Measurements from ENCODE around the gene CCDC194.

CCDC194 gene

GRCh38 chr19:17394891-17395415, 957 bp upstream of the CCDC194 start:
- Mint-ChIP-seq H3K9me3 (no peaks in the 10 kb centered on the region), H3K27ac (peak overlapping the region; percentile 46), H3K27me3 (peaks cover 3% of the 10 kb centered on the region), H3K36me3 (ENCODE audit: low read depth) (peaks cover 2% of the 10 kb centered on the region), H3K4me1 (peaks cover 27% of the 10 kb centered on the region), H3K4me3 (peak overlapping the region; percentile 34)
- ATAC-seq (peak; percentile 39), DNase-seq (peak; percentile 87)

- peaks cover 3% of the 10 kb centered on the region for H3K27me3 Mint-ChIP-seq
- H3K27ac Mint-ChIP-seq = no peak overlapping the region
- H3K36me3 Mint-ChIP-seq (ENCODE audit: low read depth) = peaks cover 2% of the 10 kb centered on the region
- H3K4me3 Mint-ChIP-seq = no peak overlapping the region
- no peaks in the 10 kb centered on the region for H3K9me3 Mint-ChIP-seq
- DNase-seq (no peak), ATAC-seq (no peak)
- H3K4me1 Mint-ChIP-seq = peaks cover 27% of the 10 kb centered on the region
Measured at GRCh38 chr19:17393002-17393401, 994 bp downstream of the CCDC194 start.

DNA sequence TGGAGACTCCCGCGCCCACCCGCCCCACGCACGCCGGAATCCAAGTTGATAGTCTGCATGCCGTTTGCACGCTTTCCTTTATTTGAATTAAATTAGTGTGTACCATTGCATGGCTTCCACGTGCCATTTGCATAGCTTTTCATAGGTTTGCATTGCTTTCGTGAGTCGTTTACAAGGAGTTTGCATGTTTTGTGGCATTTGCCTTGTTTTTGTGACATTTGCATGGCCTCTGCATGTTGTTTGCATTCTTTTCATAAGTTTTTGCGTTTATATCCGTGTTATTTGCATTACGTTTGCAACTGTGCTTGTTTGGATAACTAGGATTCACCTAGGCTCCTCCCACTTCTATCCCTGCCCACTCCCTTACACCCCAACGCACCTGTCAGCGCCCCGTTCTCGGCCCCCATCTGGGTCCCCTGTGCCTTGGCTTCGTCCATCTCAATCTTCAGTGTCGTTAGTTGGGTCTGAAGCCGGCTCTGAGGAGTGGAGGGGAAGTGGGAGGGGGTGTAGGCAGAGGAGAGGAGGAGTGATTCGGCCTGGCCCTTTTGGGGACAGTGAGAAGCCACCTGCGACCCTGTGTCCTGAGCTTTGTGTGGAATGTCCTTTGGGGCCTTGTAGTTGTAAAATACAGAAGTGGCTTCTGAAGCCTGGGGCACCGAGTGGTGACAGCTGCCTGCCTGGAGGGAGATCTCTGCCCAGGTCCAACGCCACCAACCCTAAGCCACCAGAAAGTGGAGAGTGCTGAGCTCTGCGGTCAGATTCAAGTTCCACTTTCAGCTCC, 2.4 kb downstream of the CCDC194 start:
- Mint-ChIP-seq H3K4me3 (peak overlapping the region; percentile 81), H3K36me3 (ENCODE audit: low read depth) (no peaks in the 10 kb centered on the region), H3K9me3 (no peaks in the 10 kb centered on the region), H3K27me3 (peaks cover 3% of the 10 kb centered on the region), H3K27ac (no peak overlapping the region), H3K4me1 (peaks cover 27% of the 10 kb centered on the region)
- no peak for DNase-seq
- ATAC-seq = no peak

DNA sequence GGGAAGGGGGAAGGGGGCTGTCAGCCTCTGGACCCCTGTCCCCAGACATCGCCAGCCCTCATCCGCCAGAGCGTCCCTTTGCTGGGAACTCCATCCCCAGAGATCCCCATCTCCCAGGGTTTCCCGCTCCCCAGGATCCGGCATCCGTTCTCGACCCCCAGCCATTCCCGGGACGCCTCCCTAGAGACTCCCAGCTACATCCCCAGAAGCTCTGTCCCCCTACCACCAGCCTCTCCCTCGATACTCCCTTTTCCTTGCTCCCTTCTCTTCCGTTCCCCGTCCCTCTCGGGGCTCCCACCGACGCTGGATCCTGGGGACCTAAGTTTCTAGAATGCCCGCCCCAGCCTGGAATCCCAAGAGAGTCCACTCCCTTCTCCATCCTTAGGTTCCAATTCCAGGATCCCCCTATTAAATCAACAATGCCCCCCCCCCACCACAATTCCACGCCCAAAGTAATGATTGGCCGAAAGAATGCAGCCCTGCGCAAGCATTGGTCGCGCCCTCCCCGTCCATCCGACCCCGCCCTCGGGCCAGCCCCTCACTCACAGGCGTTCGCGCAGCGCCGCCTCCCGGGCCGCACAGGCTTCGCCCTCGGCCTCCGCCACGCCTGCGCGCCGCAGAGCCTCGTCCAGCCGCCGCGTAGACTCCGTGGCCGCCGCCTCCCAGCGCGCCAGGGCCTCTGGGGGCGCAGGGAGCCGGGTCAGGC, 3.2 kb downstream of the CCDC194 start:
- ATAC-seq = peak; percentile 97
- H3K27ac Mint-ChIP-seq = peak overlapping the region; percentile 56
- peak; percentile 95 for DNase-seq
- peak overlapping the region; percentile 81 for H3K4me3 Mint-ChIP-seq
- peaks cover 27% of the 10 kb centered on the region for H3K4me1 Mint-ChIP-seq
- H3K27me3 Mint-ChIP-seq = peaks cover 3% of the 10 kb centered on the region
- H3K36me3 Mint-ChIP-seq (ENCODE audit: low read depth) = no peaks in the 10 kb centered on the region
- H3K9me3 Mint-ChIP-seq = no peaks in the 10 kb centered on the region

- H3K27me3 Mint-ChIP-seq = peaks cover 3% of the 10 kb centered on the region
- peak overlapping the region; percentile 81 for H3K4me3 Mint-ChIP-seq
- DNase-seq (no peak), ATAC-seq (no peak)
- H3K36me3 Mint-ChIP-seq (ENCODE audit: low read depth) = no peaks in the 10 kb centered on the region
- no peaks in the 10 kb centered on the region for H3K9me3 Mint-ChIP-seq
- H3K27ac Mint-ChIP-seq = no peak overlapping the region
- peaks cover 24% of the 10 kb centered on the region for H3K4me1 Mint-ChIP-seq
Measured at GRCh38 chr19:17389957-17390664, 3.9 kb downstream of the CCDC194 start.

GRCh38 chr19:17389288-17389687, 4.7 kb downstream of the CCDC194 start:
- Mint-ChIP-seq H3K4me1 (peaks cover 18% of the 10 kb centered on the region), H3K36me3 (ENCODE audit: low read depth) (no peaks in the 10 kb centered on the region), H3K9me3 (no peaks in the 10 kb centered on the region), H3K27me3 (peaks cover 3% of the 10 kb centered on the region), H3K4me3 (no peak overlapping the region), H3K27ac (no peak overlapping the region)
- DNase-seq = no peak
- ATAC-seq = no peak

DNA sequence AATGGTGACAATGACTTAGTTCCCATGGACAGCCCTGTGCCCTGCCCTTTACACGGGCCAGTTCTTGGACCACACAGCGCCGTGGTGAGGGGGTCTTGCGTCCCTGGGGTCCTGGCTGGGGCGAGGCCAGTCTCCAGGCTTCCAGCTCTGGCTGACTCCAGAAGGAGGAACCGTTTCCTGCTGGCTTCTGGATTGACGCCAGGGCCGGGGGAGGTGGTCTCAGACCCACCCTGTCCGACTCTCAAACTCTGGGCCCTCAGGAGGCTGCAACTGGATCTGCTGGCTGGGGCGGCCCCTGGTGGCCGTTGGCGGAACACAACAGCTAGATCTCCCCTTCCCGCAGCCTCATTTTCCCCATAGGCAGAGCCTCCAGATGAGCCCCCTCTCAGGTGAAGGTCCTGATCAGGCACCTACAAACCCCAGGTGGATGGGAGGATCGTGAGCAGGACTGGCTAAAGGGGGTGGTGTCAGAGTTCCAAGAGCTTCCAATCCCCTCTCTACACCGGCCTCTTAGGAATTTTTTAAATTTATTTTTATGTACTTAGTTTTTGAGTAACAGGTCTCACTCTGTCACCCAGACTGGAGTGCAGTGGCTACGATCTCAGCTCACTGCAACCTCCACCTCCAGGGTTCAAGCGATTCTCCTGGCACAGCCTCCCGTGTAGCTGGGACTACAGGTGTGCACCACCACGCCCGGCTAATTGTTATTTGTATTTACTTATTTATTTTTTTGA, 8.0 kb downstream of the CCDC194 start:
- ATAC-seq (peak; percentile 23), DNase-seq (peak; percentile 75)
- peaks cover 3% of the 10 kb centered on the region for H3K27me3 Mint-ChIP-seq
- H3K27ac Mint-ChIP-seq = no peak overlapping the region
- no peaks in the 10 kb centered on the region for H3K9me3 Mint-ChIP-seq
- peaks cover 16% of the 10 kb centered on the region for H3K4me1 Mint-ChIP-seq
- H3K36me3 Mint-ChIP-seq (ENCODE audit: low read depth) = no peaks in the 10 kb centered on the region
- no peak overlapping the region for H3K4me3 Mint-ChIP-seq

DNA sequence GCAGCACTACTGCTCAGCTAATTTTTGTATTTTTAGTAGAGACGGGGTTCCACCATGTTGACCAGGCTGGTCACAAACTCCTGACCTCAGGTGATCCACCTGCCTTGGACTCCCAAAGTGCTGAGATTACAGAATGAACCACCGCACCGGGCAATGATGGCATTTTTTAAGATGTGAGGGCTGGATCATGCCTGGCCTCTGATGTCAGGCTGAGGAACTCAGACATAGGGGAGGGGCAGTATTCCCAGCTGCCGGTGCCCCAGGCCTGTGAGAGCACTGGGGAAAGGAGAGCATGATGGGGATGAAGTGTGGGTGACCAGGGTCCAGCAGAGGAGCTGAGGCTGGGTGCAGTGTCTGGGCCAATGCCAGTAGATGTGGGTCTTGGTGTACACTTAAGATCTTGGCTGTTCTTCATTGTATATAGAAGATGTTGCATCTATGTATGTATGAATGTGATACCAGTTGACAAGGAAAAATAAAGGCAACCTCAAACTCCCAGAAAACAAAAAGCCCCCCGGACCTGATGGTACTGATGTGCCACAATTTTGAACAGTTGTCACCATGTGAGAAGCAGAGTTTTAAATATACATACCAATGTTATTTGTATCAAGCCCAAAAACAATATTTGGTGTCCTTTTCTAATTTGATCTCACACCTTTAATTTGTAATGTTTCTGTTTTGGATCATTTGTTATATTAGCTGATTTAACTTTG, 13.4 kb downstream of the CCDC194 start:
- Mint-ChIP-seq H3K27ac (no peak overlapping the region), H3K27me3 (peaks cover 4% of the 10 kb centered on the region), H3K9me3 (no peaks in the 10 kb centered on the region), H3K4me1 (peaks cover 13% of the 10 kb centered on the region), H3K4me3 (no peak overlapping the region), H3K36me3 (ENCODE audit: low read depth) (peaks cover 2% of the 10 kb centered on the region)
- no peak for ATAC-seq
- DNase-seq = no peak

DNA sequence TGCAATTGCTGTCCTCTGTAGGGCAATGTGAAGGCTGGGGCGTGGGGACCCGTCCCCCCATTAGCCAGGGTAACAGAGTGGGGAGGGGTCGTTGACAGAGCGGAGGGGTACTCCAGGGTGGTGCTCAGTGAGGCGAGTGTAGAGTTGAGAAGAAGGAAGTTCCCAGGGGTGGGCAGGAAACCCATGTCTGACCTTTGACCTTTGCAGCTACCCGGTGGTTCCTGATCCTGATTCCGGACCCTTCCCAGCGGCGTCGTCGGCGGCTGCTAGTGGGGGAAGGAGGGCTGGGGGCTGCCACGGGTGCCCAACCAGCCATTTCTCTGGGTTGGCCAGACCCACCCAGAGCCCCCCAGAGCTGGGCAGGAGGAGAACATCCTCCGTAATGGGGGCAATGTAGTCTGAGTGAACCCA, 14.8 kb downstream of the CCDC194 start:
- Mint-ChIP-seq H3K4me3 (no peak overlapping the region), H3K36me3 (ENCODE audit: low read depth) (peaks cover 2% of the 10 kb centered on the region), H3K27ac (no peak overlapping the region), H3K27me3 (peaks cover 4% of the 10 kb centered on the region), H3K4me1 (peaks cover 13% of the 10 kb centered on the region), H3K9me3 (no peaks in the 10 kb centered on the region)
- ATAC-seq (no peak), DNase-seq (no peak)

DNA sequence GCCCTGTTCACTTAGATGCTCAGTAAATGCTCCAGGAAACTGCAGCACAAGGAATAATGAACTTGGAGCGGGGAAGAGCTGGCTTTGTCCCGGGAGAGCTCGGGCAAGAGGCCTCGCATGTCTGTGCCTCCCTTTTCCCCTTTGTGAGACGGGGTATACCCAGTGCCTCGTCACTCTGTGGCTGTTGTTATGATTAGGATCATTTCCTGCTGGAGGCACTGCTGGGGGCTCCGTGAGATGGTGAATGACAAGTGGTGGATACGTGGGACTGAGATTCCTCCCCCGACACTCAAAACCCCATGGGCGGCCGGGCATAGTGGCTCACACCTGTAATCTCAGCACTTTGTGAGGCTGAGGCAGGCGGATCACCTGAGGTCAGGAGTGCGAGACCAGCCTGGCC, 15.7 kb downstream of the CCDC194 start:
- H3K27me3 Mint-ChIP-seq = peaks cover 6% of the 10 kb centered on the region
- no peak overlapping the region for H3K27ac Mint-ChIP-seq
- H3K9me3 Mint-ChIP-seq = no peaks in the 10 kb centered on the region
- H3K36me3 Mint-ChIP-seq (ENCODE audit: low read depth) = peaks cover 2% of the 10 kb centered on the region
- ATAC-seq = no peak
- H3K4me1 Mint-ChIP-seq = peaks cover 12% of the 10 kb centered on the region
- DNase-seq = no peak
- no peak overlapping the region for H3K4me3 Mint-ChIP-seq

GRCh38 chr19:17376935-17377600, 16.9 kb downstream of the CCDC194 start, which contains the start of gene PLVAP:
TSS of gene PLVAP (minus strand) at chr19:17377342. CDS start at chr19:17377288, 54 bp downstream.
- Mint-ChIP-seq H3K36me3 (ENCODE audit: low read depth) (peaks cover 2% of the 10 kb centered on the region), H3K27me3 (peaks cover 6% of the 10 kb centered on the region), H3K4me3 (no peak within 1 kb of the TSS), H3K27ac (no peak within 1 kb of the TSS), H3K4me1 (peaks cover 2% of the 10 kb centered on the region), H3K9me3 (no peaks in the 10 kb centered on the region)
- no peak for DNase-seq
- no peak for ATAC-seq

DNA sequence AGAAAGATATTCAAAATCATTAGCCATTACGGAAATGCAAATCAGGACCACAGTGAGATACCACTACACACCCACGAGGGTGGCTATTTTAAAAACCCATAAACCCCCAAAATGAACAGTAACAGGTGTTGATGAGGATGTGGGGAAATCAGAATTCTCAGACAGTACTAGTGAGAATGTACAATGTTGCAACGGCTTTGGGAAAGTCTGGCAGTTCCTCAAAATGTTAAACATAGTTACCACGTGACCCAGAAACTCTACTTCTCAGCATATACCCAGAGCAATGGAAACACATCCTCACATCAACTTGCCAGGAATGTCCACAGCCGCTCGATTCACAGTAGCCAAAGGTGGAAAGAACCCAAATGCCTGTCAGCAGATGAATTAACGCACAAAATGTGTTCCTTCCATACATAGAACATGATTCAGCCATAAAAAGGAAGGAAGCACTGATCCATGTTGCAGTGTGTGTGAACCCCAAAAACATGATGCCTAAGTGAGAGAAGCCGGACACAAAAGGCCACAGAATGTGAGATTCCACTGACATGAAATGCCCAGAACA, 23.9 kb downstream of the CCDC194 start:
- ATAC-seq (no peak), DNase-seq (no peak)
- no peaks in the 10 kb centered on the region for H3K9me3 Mint-ChIP-seq
- H3K4me1 Mint-ChIP-seq = peaks cover 7% of the 10 kb centered on the region
- H3K4me3 Mint-ChIP-seq = peak overlapping the region; percentile 5
- peaks cover 10% of the 10 kb centered on the region for H3K27me3 Mint-ChIP-seq
- no peaks in the 10 kb centered on the region for H3K36me3 Mint-ChIP-seq (ENCODE audit: low read depth)
- no peak overlapping the region for H3K27ac Mint-ChIP-seq

GRCh38 chr19:17365361-17365760, 28.6 kb downstream of the CCDC194 start:
- no peak overlapping the region for H3K27ac Mint-ChIP-seq
- no peak for ATAC-seq
- H3K4me1 Mint-ChIP-seq = peaks cover 5% of the 10 kb centered on the region
- DNase-seq = no peak
- peaks cover 10% of the 10 kb centered on the region for H3K27me3 Mint-ChIP-seq
- no peaks in the 10 kb centered on the region for H3K36me3 Mint-ChIP-seq (ENCODE audit: low read depth)
- no peak overlapping the region for H3K4me3 Mint-ChIP-seq
- H3K9me3 Mint-ChIP-seq = no peaks in the 10 kb centered on the region
